IgD-negative memory B cell (primary cell): ENCODE measurements around the gene VEZF1. TPM values are rescaled to one million over a fixed set of nuclear protein-coding genes. Genes with fewer than 3 reads are reported as not detected.
A peak's percentile ranks its signal among the peaks of the same experiment; 100 is the strongest.

ENCODE experiments used
- H3K27ac Mint-ChIP-seq, 3 donors: one replicate each; pipeline ENCODE4 v1.8.0; 2020 to 2022; ENCODE audit warnings: mild to moderate bottlenecking in 3 of 3, mixed read lengths in 3 of 3, moderate library complexity in 1 of 3
- H3K27me3 Mint-ChIP-seq: one replicate; pipeline ENCODE4 v1.8.0; 2021; ENCODE audit warnings: mixed read lengths
- H3K36me3 Mint-ChIP-seq: one replicate; pipeline ENCODE4 v1.8.0; 2020; ENCODE audit warnings: mild to moderate bottlenecking, mixed read lengths
- H3K4me1 Mint-ChIP-seq, 3 donors: one replicate each; pipeline ENCODE4 v1.8.0; 2020 to 2022; ENCODE audit warnings: mixed read lengths in 3 of 3, mild to moderate bottlenecking in 1 of 3
- H3K4me3 Mint-ChIP-seq, 4 donors: one replicate each; pipeline ENCODE4 v1.8.0; 2020 to 2022; ENCODE audit warnings: mild to moderate bottlenecking in 4 of 4, mixed read lengths in 4 of 4, moderate library complexity in 3 of 4
- H3K9me3 Mint-ChIP-seq, 3 donors: one replicate each; pipeline ENCODE4 v1.8.0; 2020 to 2021; ENCODE audit warnings: mixed read lengths in 3 of 3, mild to moderate bottlenecking in 1 of 3
- polyA plus RNA-seq: library from polyadenylated mRNA; unstranded; fragments of 300-500 nt; fragmentation: Illumina TruSeq; gene quantifications from one replicate; pipeline ENCODE4 v1.2.3, GENCODE V29; 2021

VEZF1 gene
- polyA plus RNA-seq, 1 donor from 2014 or later, result 38.3 TPM

GRCh38 chr17:57941384-57942370 lies 46.4 kb downstream of the VEZF1 start:
- Mint-ChIP-seq H3K4me3 (peak overlapping the region in 1 of 4 donors; percentile 60), H3K4me1 (peaks cover 25 to 44% (median 32%) of the 10 kb centered on the region in 3 donors), H3K27ac (peak overlapping the region in 1 of 3 donors; percentile 12), H3K36me3 (no peaks in the 10 kb centered on the region), H3K9me3 (peaks cover 0 to 2% (median 0%) of the 10 kb centered on the region in 3 donors), H3K27me3 (peaks cover 45% of the 10 kb centered on the region)

- Mint-ChIP-seq H3K9me3 (no peaks in the 10 kb centered on the region), H3K4me3 (peak overlapping the region in 2 of 4 donors; percentile 47 to 60), H3K27ac (peak overlapping the region in 1 of 3 donors; percentile 72), H3K4me1 (peaks cover 19 to 36% (median 24%) of the 10 kb centered on the region in 3 donors), H3K27me3 (peaks cover 48% of the 10 kb centered on the region), H3K36me3 (no peaks in the 10 kb centered on the region)
Measured at GRCh38 chr17:57940653-57941329, 47.3 kb downstream of the VEZF1 start.

- H3K9me3 Mint-ChIP-seq, result no peaks in the 10 kb centered on the region
- H3K36me3 Mint-ChIP-seq, result no peaks in the 10 kb centered on the region
- H3K4me3 Mint-ChIP-seq, result peak overlapping the region in 2 of 4 donors; percentile 9 to 47
- H3K27me3 Mint-ChIP-seq, result peaks cover 44% of the 10 kb centered on the region
- H3K4me1 Mint-ChIP-seq, result peaks cover 19 to 36% (median 24%) of the 10 kb centered on the region in 3 donors
- peak overlapping the region in 1 of 3 donors; percentile 72 for H3K27ac Mint-ChIP-seq
Measured at GRCh38 chr17:57940231-57940630, 47.8 kb downstream of the VEZF1 start.

- Mint-ChIP-seq H3K27ac (peak overlapping the region in 2 of 3 donors; percentile 46 to 72), H3K9me3 (no peaks in the 10 kb centered on the region), H3K36me3 (no peaks in the 10 kb centered on the region), H3K4me3 (peak overlapping the region in 2 of 4 donors; percentile 42 to 54), H3K27me3 (peaks cover 41% of the 10 kb centered on the region), H3K4me1 (peaks cover 19 to 36% (median 24%) of the 10 kb centered on the region in 3 donors)
Measured at GRCh38 chr17:57939797-57940196, 48.3 kb downstream of the VEZF1 start.

GRCh38 chr17:57938061-57938502 lies 50.0 kb downstream of the VEZF1 start:
- Mint-ChIP-seq H3K4me1 (peaks cover 17 to 28% (median 19%) of the 10 kb centered on the region in 3 donors), H3K9me3 (no peaks in the 10 kb centered on the region), H3K27ac (peak overlapping the region in 1 of 3 donors; percentile 84), H3K4me3 (peak overlapping the region in 1 of 4 donors; percentile 38), H3K27me3 (peaks cover 34% of the 10 kb centered on the region), H3K36me3 (no peaks in the 10 kb centered on the region)

GRCh38 chr17:57937492-57937891 lies 50.6 kb downstream of the VEZF1 start:
- Mint-ChIP-seq H3K4me3 (no peak overlapping the region), H3K36me3 (no peaks in the 10 kb centered on the region), H3K27me3 (peaks cover 31% of the 10 kb centered on the region), H3K9me3 (no peaks in the 10 kb centered on the region), H3K4me1 (peaks cover 15 to 26% (median 17%) of the 10 kb centered on the region in 3 donors), H3K27ac (no peak overlapping the region)

GRCh38 chr17:57935833-57936807 lies 51.9 kb downstream of the VEZF1 start:
- Mint-ChIP-seq H3K4me3 (no peak overlapping the region), H3K27me3 (peaks cover 29% of the 10 kb centered on the region), H3K36me3 (no peaks in the 10 kb centered on the region), H3K4me1 (peaks cover 13 to 18% (median 14%) of the 10 kb centered on the region in 3 donors), H3K9me3 (no peaks in the 10 kb centered on the region), H3K27ac (no peak overlapping the region)

- no peak overlapping the region for H3K27ac Mint-ChIP-seq
- peaks cover 41% of the 10 kb centered on the region for H3K27me3 Mint-ChIP-seq
- H3K9me3 Mint-ChIP-seq, result no peaks in the 10 kb centered on the region
- no peak overlapping the region for H3K4me3 Mint-ChIP-seq
- no peaks in the 10 kb centered on the region for H3K4me1 Mint-ChIP-seq
- no peaks in the 10 kb centered on the region for H3K36me3 Mint-ChIP-seq
Measured at GRCh38 chr17:57931488-57932137, 56.4 kb downstream of the VEZF1 start.

GRCh38 chr17:57930239-57930638 lies 57.8 kb downstream of the VEZF1 start:
- Mint-ChIP-seq H3K27ac (no peak overlapping the region), H3K27me3 (peaks cover 51% of the 10 kb centered on the region), H3K4me1 (no peaks in the 10 kb centered on the region)

GRCh38 chr17:57929386-57929785 lies 58.7 kb downstream of the VEZF1 start:
- H3K4me3 Mint-ChIP-seq, result no peak overlapping the region
- H3K9me3 Mint-ChIP-seq, result no peaks in the 10 kb centered on the region
- H3K4me1 Mint-ChIP-seq, result no peaks in the 10 kb centered on the region
- H3K27me3 Mint-ChIP-seq, result peaks cover 57% of the 10 kb centered on the region
- no peak overlapping the region for H3K27ac Mint-ChIP-seq
- no peaks in the 10 kb centered on the region for H3K36me3 Mint-ChIP-seq

More at GRCh38 chr17:57930239-57930638, 57.8 kb downstream of the VEZF1 start:
- Mint-ChIP-seq H3K4me3 (no peak overlapping the region), H3K9me3 (no peaks in the 10 kb centered on the region), H3K36me3 (no peaks in the 10 kb centered on the region)

GRCh38 chr17:57928928-57929327 lies 59.1 kb downstream of the VEZF1 start:
- H3K27me3 Mint-ChIP-seq, result peaks cover 62% of the 10 kb centered on the region
- no peaks in the 10 kb centered on the region for H3K4me1 Mint-ChIP-seq
- H3K27ac Mint-ChIP-seq, result no peak overlapping the region
- H3K9me3 Mint-ChIP-seq, result no peaks in the 10 kb centered on the region
- no peaks in the 10 kb centered on the region for H3K36me3 Mint-ChIP-seq
- H3K4me3 Mint-ChIP-seq, result no peak overlapping the region

- Mint-ChIP-seq H3K36me3 (no peaks in the 10 kb centered on the region), H3K4me3 (no peak overlapping the region), H3K4me1 (no peaks in the 10 kb centered on the region), H3K27me3 (peaks cover 64% of the 10 kb centered on the region), H3K9me3 (no peaks in the 10 kb centered on the region), H3K27ac (no peak overlapping the region)
Measured at GRCh38 chr17:57927048-57927723, 60.9 kb downstream of the VEZF1 start.

GRCh38 chr17:57926723-57927047 lies 61.4 kb downstream of the VEZF1 start:
- Mint-ChIP-seq H3K4me3 (no peak overlapping the region), H3K27ac (peak overlapping the region in 1 of 3 donors; percentile 64), H3K4me1 (no peaks in the 10 kb centered on the region), H3K27me3 (peaks cover 63% of the 10 kb centered on the region), H3K9me3 (no peaks in the 10 kb centered on the region), H3K36me3 (no peaks in the 10 kb centered on the region)
